Heart left ventricle (tissue), 16 donors: ENCODE data around the gene KCNK13. TPM values are rescaled to one million over a fixed set of nuclear protein-coding genes. Genes with fewer than 3 reads are reported as not detected.

Experiments used
- ATAC-seq, 4 donors: fragments of 200-7000 bp; cut with Tn5 transposase; one replicate each; pipeline ENCODE4 v1.9.1; 2020 to 2022; ENCODE audit warnings: moderate library complexity in 4 of 4, mild to moderate bottlenecking in 3 of 4, moderate number of reproducible peaks in 1 of 4
- DNase-seq, 5 donors: peaks; one replicate each; pipeline ENCODE4 v3.0.0-alpha.2; 2020
- H3K27ac ChIP-seq, 12 donors: fragments of 200-600 bp; sonication (generic) in 4 of 12; one replicate each; pipeline versions ENCODE4 v1.5.0 to v1.8.0; 2016 to 2022; ENCODE audit warnings: mild to moderate bottlenecking in 2 of 12
- H3K27me3 ChIP-seq, 9 donors: fragments of 200-600 bp; sonication (generic) in 2 of 9; one replicate each; pipeline versions ENCODE4 v1.5.1 to v1.8.0; 2016 to 2022; ENCODE audit warnings: mild to moderate bottlenecking in 3 of 9
- H3K36me3 ChIP-seq, 9 donors: fragments of 200-600 bp; sonication (generic) in 2 of 9; one replicate each; pipeline versions ENCODE4 v1.5.0 to v1.8.0; 2018 to 2022; ENCODE audit warnings: mild to moderate bottlenecking in 2 of 9
- H3K4me1 ChIP-seq, 12 donors: fragments of 200-600 bp; sonication (generic) in 4 of 12; one replicate each; pipeline versions ENCODE4 v1.5.0 to v1.8.0; 2016 to 2022; ENCODE audit warnings: mild to moderate bottlenecking in 3 of 12
- H3K4me3 ChIP-seq, 12 donors: fragments of 200-600 bp; sonication (generic) in 4 of 12; one replicate each; pipeline versions ENCODE4 v1.5.0 to v1.8.0; 2017 to 2022; ENCODE audit warnings: mild to moderate bottlenecking in 9 of 12, moderate library complexity in 4 of 12
- H3K9me3 ChIP-seq, 12 donors: fragments of 200-600 bp; sonication (generic) in 4 of 12; one replicate each; pipeline versions ENCODE4 v1.5.0 to v1.8.0; 2016 to 2022; ENCODE audit warnings: mild to moderate bottlenecking in 1 of 12
- CTCF ChIP-seq, 12 donors: fragments of 200-600 bp; sonication (generic) in 4 of 12; IDR thresholded peaks; one replicate each; pipeline versions ENCODE4 v1.5.0 to v1.8.0; 2018 to 2022; ENCODE audit warnings: antibody characterized with exemption in 12 of 12, mild to moderate bottlenecking in 5 of 12
- POLR2A ChIP-seq, 2 donors: fragments of 450-650 bp; IDR thresholded peaks; one replicate each; pipeline ENCODE4 v1.6.1; 2017; ENCODE audit warnings: antibody characterized with exemption in 2 of 2, mild to moderate bottlenecking in 2 of 2, moderate library complexity in 2 of 2
- WGBS, 4 donors: extraction: QIAGEN DNeasy Blood & Tissue Kit in 2 of 4; methylation state at CpG; one replicate each; pipeline versions ENCODE4 v1.1.5 to v1.1.7; 2013 to 2018; 5-methylcytosine and 5-hydroxymethylcytosine counted together
- intact Hi-C, 10 donors: fragments of 100-400 bp; cut with DNase I; formaldehyde crosslinking; loops; one replicate each; pipeline versions ENCODE4 v1.11.1 to v1.14.2; 2022
- polyA plus RNA-seq, 2 donors: library from polyadenylated mRNA; stranded (reverse); fragments of 200-250 nt; gene quantifications; one replicate each; pipeline ENCODE4 v1.2.3, GENCODE V29; 2013
- total RNA-seq, 9 donors: library from RNA; depleted of rRNA in 2 of 9; stranded (reverse); fragments of >200 nt in 2 of 9; fragmentation: NEBNext Ultra II Directional in 3 of 9; extraction: Animal tissue kit (Norgen Biotek cat#: 25700) in 3 of 9; gene quantifications; one replicate each; pipeline versions ENCODE4 v1.1.0 to v1.2.4, GENCODE V29; 2016 to 2023
- donor health status: ischemic (EF 13 %, LVEDD 7.1; RV severe dilation, severe dysfunction).
- donor health status: healthy with polysubstance abuse.
- donor health status: DM: no; HTN: yes; CAD: no.
- donor health status: DM: no; HTN: no; CAD: no.
- donor health status: ischemic (EF 25% LVEDD 6.9; RV normal size, moderate dysfunction).
- donor health status: ischemic (EF 25% LVEDD 5.7; RV mildly dilated, moderate dysfunction).
- donor health status: healthy.
- donor health status: DM: yes; HTN: yes; CAD: no.
- donor health status: ischemic (EF 35%, LVEDD 5.7; RV mildly dilated, moderate dysfunction).
- donor health status: nonischemic (EF 11% LVEDD 7.7; RV severe dilation, severe dysfunction).
- donor health status: DM: yes; HTN: yes; CAD: no.
- donor health status: PGD.
- donor health status: ischemic (EF 29% LVEDD 5.4; RV normal size, mild dysfunction).
- donor health status: nonischemic (EF 23%, LVEDD 6.1; RV moderate dilation, normal function).

Gene KCNK13
- total and polyA plus RNA-seq, 11 donors: 0.16 to 10.7 (median 1.3) TPM

- H3K36me3 ChIP-seq: no peaks in the 10 kb centered on the region
- no peak for TF ChIP-seq POLR2A (IDR thresholded peaks at IDR 0.05)
- TF ChIP-seq CTCF (IDR thresholded peaks at IDR 0.05): no peak
- no peaks in the 10 kb centered on the region for H3K9me3 ChIP-seq
- intact Hi-C loops: no loop called here
- H3K4me1 ChIP-seq: no peaks in the 10 kb centered on the region
- ATAC-seq (no peak), DNase-seq (no peak)
- H3K27me3 ChIP-seq: peaks cover 0 to 6% (median 0%) of the 10 kb centered on the region in 9 donors
- H3K27ac ChIP-seq: no peak overlapping the region
- H3K4me3 ChIP-seq: no peak overlapping the region
- 70 to 83% (median 72%) methylated on average over 5 of the region's 5 CpGs for WGBS, 4 donors
These were observed 79.1 kb downstream of the KCNK13 start for GRCh38 chr14:90140956-90141316.

GRCh38 chr14:90153429-90153828 is 91.6 kb downstream of the KCNK13 start:
- Histone ChIP-seq H3K36me3 (no peaks in the 10 kb centered on the region), H3K27ac (no peak overlapping the region), H3K4me3 (no peak overlapping the region), H3K4me1 (no peaks in the 10 kb centered on the region), H3K27me3 (no peaks in the 10 kb centered on the region), H3K9me3 (no peaks in the 10 kb centered on the region)
- 81 to 94% (median 83%) methylated on average over 2 of the region's 2 CpGs for WGBS, 4 donors
- intact Hi-C loops: no loop called here
- TF ChIP-seq CTCF (IDR thresholded peaks at IDR 0.05): no peak
- no peak for TF ChIP-seq POLR2A (IDR thresholded peaks at IDR 0.05)
- DNase-seq (no peak), ATAC-seq (no peak)

- Histone ChIP-seq H3K9me3 (no peaks in the 10 kb centered on the region), H3K27me3 (no peaks in the 10 kb centered on the region), H3K27ac (no peak overlapping the region), H3K4me1 (peaks cover 0 to 5% (median 0%) of the 10 kb centered on the region in 12 donors), H3K4me3 (no peak overlapping the region), H3K36me3 (no peaks in the 10 kb centered on the region)
- intact Hi-C loops: no loop called here
- no peak for ATAC-seq
- TF ChIP-seq POLR2A (IDR thresholded peaks at IDR 0.05): no peak
- no peak for TF ChIP-seq CTCF (IDR thresholded peaks at IDR 0.05)
- no peak for DNase-seq
These were observed 92.3 kb downstream of the KCNK13 start for GRCh38 chr14:90154110-90154509.

GRCh38 chr14:90159146-90159545 is 97.4 kb downstream of the KCNK13 start:
- no peak overlapping the region for H3K4me3 ChIP-seq
- no peaks in the 10 kb centered on the region for H3K9me3 ChIP-seq
- intact Hi-C loops: no loop called here
- ATAC-seq (peak; percentile 75 to 97 (median 86)), DNase-seq (peak in 1 of 5 donors; percentile 69)
- H3K4me1 ChIP-seq: peaks cover 0 to 9% (median 0%) of the 10 kb centered on the region in 12 donors
- 14 to 29% (median 23%) methylated on average over 3 of the region's 3 CpGs for WGBS, 4 donors
- peaks cover 0 to 3% (median 0%) of the 10 kb centered on the region in 9 donors for H3K27me3 ChIP-seq
- TF ChIP-seq CTCF (IDR thresholded peaks at IDR 0.05): no peak
- TF ChIP-seq POLR2A (IDR thresholded peaks at IDR 0.05): no peak
- H3K36me3 ChIP-seq: no peaks in the 10 kb centered on the region
- H3K27ac ChIP-seq: peak overlapping the region in 2 of 12 donors; percentile 33 to 56
